VCaP (cell line): ENCODE results near the gene ENPP3.

Source experiments
- H3K27ac ChIP-seq: fragments of 450-650 bp; 2 replicates; pipeline ENCODE4 v1.5.1; 2017
- TF ChIP-seq, protein P1 (sequence below): fragments of 450-650 bp; conservative IDR thresholded peaks from 2 replicates; pipeline ENCODE4 v1.5.1; 2017; ENCODE audit warnings: mild to moderate bottlenecking, moderate library complexity

The ENPP3 gene

DNA sequence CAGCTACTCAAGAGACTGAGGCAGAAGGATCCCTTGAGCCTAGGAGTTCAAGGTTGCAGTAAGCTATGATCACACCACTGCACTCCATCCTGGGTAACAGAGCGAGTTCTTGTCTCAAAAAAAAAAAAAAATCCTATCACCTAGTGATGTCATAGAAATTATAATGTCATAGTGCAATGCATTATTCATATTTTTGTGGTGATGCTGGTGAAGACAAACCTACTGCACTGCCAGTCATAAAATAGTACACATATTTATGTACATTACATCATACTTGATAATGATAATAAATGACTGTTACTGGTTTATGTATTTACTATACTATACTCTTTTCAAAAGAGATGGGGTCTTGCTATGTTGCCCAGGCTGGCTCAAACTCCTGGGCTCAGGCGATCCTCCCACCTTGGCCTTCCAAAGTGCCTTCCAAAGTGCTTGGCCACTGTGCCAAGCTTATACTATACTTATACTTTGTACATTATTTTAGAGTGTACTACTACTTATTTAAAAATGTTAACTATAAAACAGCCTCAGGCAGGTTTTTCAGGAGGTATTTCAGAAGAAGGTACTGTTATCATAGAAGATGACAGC is 26.6 kb downstream of the ENPP3 start:
- TF ChIP-seq, protein P1, sequence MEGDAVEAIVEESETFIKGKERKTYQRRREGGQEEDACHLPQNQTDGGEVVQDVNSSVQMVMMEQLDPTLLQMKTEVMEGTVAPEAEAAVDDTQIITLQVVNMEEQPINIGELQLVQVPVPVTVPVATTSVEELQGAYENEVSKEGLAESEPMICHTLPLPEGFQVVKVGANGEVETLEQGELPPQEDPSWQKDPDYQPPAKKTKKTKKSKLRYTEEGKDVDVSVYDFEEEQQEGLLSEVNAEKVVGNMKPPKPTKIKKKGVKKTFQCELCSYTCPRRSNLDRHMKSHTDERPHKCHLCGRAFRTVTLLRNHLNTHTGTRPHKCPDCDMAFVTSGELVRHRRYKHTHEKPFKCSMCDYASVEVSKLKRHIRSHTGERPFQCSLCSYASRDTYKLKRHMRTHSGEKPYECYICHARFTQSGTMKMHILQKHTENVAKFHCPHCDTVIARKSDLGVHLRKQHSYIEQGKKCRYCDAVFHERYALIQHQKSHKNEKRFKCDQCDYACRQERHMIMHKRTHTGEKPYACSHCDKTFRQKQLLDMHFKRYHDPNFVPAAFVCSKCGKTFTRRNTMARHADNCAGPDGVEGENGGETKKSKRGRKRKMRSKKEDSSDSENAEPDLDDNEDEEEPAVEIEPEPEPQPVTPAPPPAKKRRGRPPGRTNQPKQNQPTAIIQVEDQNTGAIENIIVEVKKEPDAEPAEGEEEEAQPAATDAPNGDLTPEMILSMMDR: no peak
- no peak overlapping the region for H3K27ac ChIP-seq

- TF ChIP-seq, protein P1: no peak
- no peak overlapping the region for H3K27ac ChIP-seq
Observed at GRCh38 chr6:131669891-131670290, 32.8 kb downstream of the ENPP3 start.

- no peak overlapping the region for H3K27ac ChIP-seq
- TF ChIP-seq, protein P1: no peak
Observed at GRCh38 chr6:131673184-131673583, 36.1 kb downstream of the ENPP3 start.

- no peak overlapping the region for H3K27ac ChIP-seq
- TF ChIP-seq, protein P1: no peak
Observed at GRCh38 chr6:131678442-131678841, 41.3 kb downstream of the ENPP3 start.

DNA sequence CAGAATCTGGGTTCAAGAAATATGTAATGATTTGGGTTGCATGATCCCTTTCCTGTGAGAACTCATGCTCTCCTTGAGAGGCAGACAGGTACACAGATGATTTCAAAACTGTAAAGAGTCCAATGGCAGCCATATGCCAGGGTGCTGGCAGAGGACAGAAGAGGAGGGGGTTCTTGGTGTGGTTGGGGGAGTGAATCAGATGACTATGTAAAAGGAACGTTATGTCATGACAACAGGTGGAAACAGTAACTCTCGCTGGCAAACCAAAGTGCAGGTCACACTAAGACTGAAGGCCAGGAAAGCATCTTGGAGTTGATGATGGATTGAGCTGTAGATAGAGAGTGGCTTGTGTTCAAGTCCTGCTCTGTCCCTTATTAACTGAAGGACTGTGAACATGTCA is 43.8 kb downstream of the ENPP3 start:
- TF ChIP-seq, protein P1: no peak
- H3K27ac ChIP-seq: no peak overlapping the region

DNA sequence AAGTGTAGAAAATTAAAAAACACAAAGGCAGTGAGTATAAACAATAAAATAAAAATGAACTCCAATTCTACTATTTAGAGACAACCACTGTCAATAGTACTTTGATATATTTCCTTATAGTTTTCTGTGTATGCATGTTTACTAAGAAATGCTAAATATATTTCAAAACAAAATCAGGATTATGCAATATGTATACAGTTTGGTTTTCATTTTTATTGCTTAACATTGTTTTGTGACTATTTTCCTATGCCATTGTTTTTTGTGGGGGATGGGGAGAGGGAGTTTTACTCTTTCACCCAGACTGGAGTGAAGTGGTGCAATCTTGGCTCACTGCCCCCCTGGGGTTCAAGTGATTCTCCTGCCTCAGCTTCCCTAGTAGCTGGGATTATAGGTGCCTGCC is 44.5 kb downstream of the ENPP3 start:
- TF ChIP-seq, protein P1: no peak
- H3K27ac ChIP-seq: peak overlapping the region; percentile 49

DNA sequence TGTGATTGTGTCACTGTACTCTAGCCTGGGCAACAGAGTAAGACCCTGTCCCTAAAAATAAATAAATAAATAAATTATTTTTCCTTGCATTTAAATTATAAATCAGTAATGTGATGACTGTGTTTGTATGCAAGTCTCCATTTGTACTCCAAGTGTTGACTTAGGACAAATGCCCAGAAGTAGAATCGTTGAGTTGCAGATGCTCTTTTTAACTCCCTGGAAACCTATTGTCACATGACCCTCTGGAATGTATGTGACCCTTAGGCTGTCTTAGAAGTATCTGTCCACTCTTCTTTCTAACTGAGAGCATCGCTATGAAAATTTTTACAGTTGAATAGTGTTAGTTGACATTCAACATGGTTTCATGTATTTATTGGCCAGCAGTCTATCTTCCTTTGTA is 45.3 kb downstream of the ENPP3 start:
- TF ChIP-seq, protein P1: no peak
- H3K27ac ChIP-seq: peak overlapping the region; percentile 49
